CD4-positive, alpha-beta T cell treated with Interleukin-12 subunit alpha and Interleukin-12 subunit beta, for 1 hour (primary cell): ENCODE results near the gene PWWP2B.

Source experiments
- DNase-seq: peaks from one replicate; pipeline ENCODE4 v3.0.0-alpha.2; 2020

The PWWP2B gene

GRCh38 chr10:132397036-132397541 lies at the start of gene PWWP2B:
PWWP2B (plus strand) TSS chr10:132397200; CDS start chr10:132397227, 27 bp downstream.
- peak; percentile 73 for DNase-seq

GRCh38 chr10:132347211-132347930 lies 49.6 kb upstream of the PWWP2B start:
- DNase-seq = no peak

GRCh38 chr10:132347931-132348267 lies 49.1 kb upstream of the PWWP2B start:
- no peak for DNase-seq

GRCh38 chr10:132349766-132350165 lies 47.2 kb upstream of the PWWP2B start:
- DNase-seq = no peak

- no peak for DNase-seq
These were observed 46.6 kb upstream of the PWWP2B start for GRCh38 chr10:132350391-132350790.

GRCh38 chr10:132350946-132351345 lies 46.1 kb upstream of the PWWP2B start:
- DNase-seq = no peak

- DNase-seq = no peak
These were observed 45.4 kb upstream of the PWWP2B start for GRCh38 chr10:132351611-132352010.

GRCh38 chr10:132352462-132353308 lies 44.3 kb upstream of the PWWP2B start:
- peak; percentile 76 for DNase-seq

GRCh38 chr10:132353456-132354355 lies 43.3 kb upstream of the PWWP2B start:
- DNase-seq = no peak

GRCh38 chr10:132354356-132355094 lies 42.5 kb upstream of the PWWP2B start:
- no peak for DNase-seq

GRCh38 chr10:132355297-132355696 lies 41.7 kb upstream of the PWWP2B start:
- no peak for DNase-seq

GRCh38 chr10:132355754-132356153 lies 41.2 kb upstream of the PWWP2B start:
- DNase-seq = no peak

GRCh38 chr10:132356621-132357195 lies 40.3 kb upstream of the PWWP2B start:
- DNase-seq = no peak

- DNase-seq = no peak
These were observed 39.5 kb upstream of the PWWP2B start for GRCh38 chr10:132357286-132358058.

- no peak for DNase-seq
These were observed 37.5 kb upstream of the PWWP2B start for GRCh38 chr10:132359305-132360040.

GRCh38 chr10:132360766-132361447 lies 36.1 kb upstream of the PWWP2B start:
- DNase-seq = peak; percentile 26

GRCh38 chr10:132361581-132362101 lies 35.4 kb upstream of the PWWP2B start:
- DNase-seq = no peak

GRCh38 chr10:132362151-132362611 lies 34.8 kb upstream of the PWWP2B start:
- no peak for DNase-seq

GRCh38 chr10:132363376-132363775 lies 33.6 kb upstream of the PWWP2B start:
- DNase-seq = no peak
